Natural killer cell (primary cell): ENCODE data around the gene FBXL17. TPM values are rescaled to one million over a fixed set of nuclear protein-coding genes. Genes with fewer than 3 reads are reported as not detected.

Source experiments
- ATAC-seq, 3 donors: fragments of 150-1000 bp in 2 of 3; fragments of 200-7000 bp in 1 of 3; cut with Tn5 transposase; 1 replicate in 1 of 3; 2 replicates in 2 of 3; pipeline ENCODE4 v1.10.0; 2021; ENCODE audit warnings: mild to moderate bottlenecking in 2 of 3, moderate library complexity in 2 of 3
- DNase-seq, 2 donors: peaks; one replicate each; pipeline versions ENCODE4 v3.0.0 to v3.0.0-alpha.2; 2013 to 2021; ENCODE audit warnings: mixed read lengths in 1 of 2
- H3K27ac ChIP-seq: one replicate; pipeline ENCODE4 v1.5.1; 2013; ENCODE audit warnings: mild to moderate bottlenecking, low read length
- H3K27me3 ChIP-seq: one replicate; pipeline ENCODE4 v1.6.1; 2013; ENCODE audit warnings: low read length; ENCODE audit not compliant: control insufficient read depth, insufficient read depth
- H3K36me3 ChIP-seq: one replicate; pipeline ENCODE4 v1.6.1; 2013; ENCODE audit warnings: low read length; ENCODE audit not compliant: control insufficient read depth, insufficient read depth
- H3K4me1 ChIP-seq: one replicate; pipeline ENCODE4 v1.6.1; 2013; ENCODE audit warnings: low read length; ENCODE audit not compliant: control insufficient read depth, insufficient read depth
- H3K4me3 ChIP-seq: one replicate; pipeline ENCODE4 v1.5.1; 2013; ENCODE audit warnings: low read length
- H3K9me3 ChIP-seq: one replicate; pipeline ENCODE4 v1.6.1; 2013; ENCODE audit warnings: low read length; ENCODE audit not compliant: control insufficient read depth, insufficient read depth
- H3K27ac Mint-ChIP-seq, 2 donors: one replicate each; pipeline ENCODE4 v1.8.0; 2022; ENCODE audit warnings: mild to moderate bottlenecking in 2 of 2, mixed read lengths in 2 of 2, moderate library complexity in 1 of 2
- H3K27me3 Mint-ChIP-seq, 2 donors: one replicate each; pipeline ENCODE4 v1.8.0; 2022; ENCODE audit warnings: low read depth in 2 of 2, mixed read lengths in 2 of 2
- H3K36me3 Mint-ChIP-seq: one replicate; pipeline ENCODE4 v1.8.0; 2022; ENCODE audit warnings: mixed read lengths
- H3K4me1 Mint-ChIP-seq, 2 donors: one replicate each; pipeline ENCODE4 v1.8.0; 2022; ENCODE audit warnings: mixed read lengths in 2 of 2
- H3K4me3 Mint-ChIP-seq: one replicate; pipeline ENCODE4 v1.8.0; 2022; ENCODE audit warnings: mild to moderate bottlenecking, moderate library complexity, mixed read lengths
- H3K9me3 Mint-ChIP-seq, 2 donors: one replicate each; pipeline ENCODE4 v1.8.0; 2022; ENCODE audit warnings: mixed read lengths in 2 of 2
- WGBS: methylation state at CpG from one replicate; pipeline ENCODE4 v1.1.7; 2013; ENCODE audit warnings: missing lambda C conversion rate; ENCODE audit not compliant: insufficient coverage; 5-methylcytosine and 5-hydroxymethylcytosine counted together
- intact Hi-C: fragments of 100-400 bp; cut with micrococcal nuclease; formaldehyde crosslinking; loops from one replicate; pipeline ENCODE4 v1.14.2; 2022
- total RNA-seq, 4 donors: library from RNA; stranded (reverse); fragments of 120-200 nt in 1 of 4; gene quantifications; one replicate each; pipeline versions ENCODE4 v1.2.3 to v1.2.4, GENCODE V29; 2013 to 2022
- TF ChIP-seq, protein P1 (sequence below): fragments of 200-600 bp; IDR thresholded peaks from one replicate; pipeline ENCODE4 v1.8.0; 2022; ENCODE audit warnings: antibody characterized with exemption

Gene FBXL17
- total RNA-seq, 3 donors from 2014 or later (not counting 1 experiment from before 2014, with no cell fraction given): 34.2 to 46.8 (median 34.9) TPM

DNA sequence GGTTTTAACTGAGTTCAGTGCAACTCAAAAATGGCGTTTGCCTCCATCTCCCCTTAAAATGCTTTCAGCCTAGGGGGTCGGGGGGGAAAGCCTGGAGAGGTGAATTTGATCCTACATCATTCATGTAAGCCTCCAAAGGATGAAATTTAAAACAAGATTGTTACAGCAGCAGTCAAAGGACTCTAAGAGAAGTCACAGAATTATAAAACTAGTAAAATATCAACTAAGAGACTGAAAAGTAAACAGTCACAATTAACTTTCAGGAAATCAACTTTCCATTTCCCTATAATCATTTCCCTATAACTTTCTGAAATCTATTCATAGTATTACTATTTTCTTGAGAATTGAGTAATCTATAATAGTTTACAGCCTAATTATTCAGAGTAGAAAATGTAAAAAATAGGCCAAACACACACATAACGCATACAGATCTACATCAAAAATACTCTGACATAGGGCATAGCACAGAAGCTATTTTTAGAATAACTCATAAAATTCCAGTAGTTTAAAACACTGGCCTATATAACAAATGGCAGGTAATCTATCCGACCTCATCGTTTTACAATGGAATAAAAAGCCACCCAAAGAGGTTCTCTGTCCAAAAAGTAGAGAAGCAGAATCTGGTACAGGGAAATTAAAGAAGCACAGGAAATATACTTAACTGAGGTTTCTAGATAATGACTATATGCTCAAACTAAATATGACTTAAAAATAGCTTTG lies 37.6 kb downstream of the FBXL17 start:
- Histone ChIP-seq H3K9me3 (no peaks in the 10 kb centered on the region), H3K4me3 (no peak overlapping the region), H3K4me1 (no peaks in the 10 kb centered on the region), H3K36me3 (peaks cover 9% of the 10 kb centered on the region), H3K27ac (no peak overlapping the region), H3K27me3 (no peaks in the 10 kb centered on the region)
- no peak overlapping the region for H3K27ac Mint-ChIP-seq
- no peaks in the 10 kb centered on the region for H3K27me3 Mint-ChIP-seq
- no peak overlapping the region for H3K4me3 Mint-ChIP-seq
- H3K36me3 Mint-ChIP-seq: no peaks in the 10 kb centered on the region
- no peak for ATAC-seq
- no peaks in the 10 kb centered on the region for H3K4me1 Mint-ChIP-seq
- DNase-seq: no peak
- TF ChIP-seq, protein P1, sequence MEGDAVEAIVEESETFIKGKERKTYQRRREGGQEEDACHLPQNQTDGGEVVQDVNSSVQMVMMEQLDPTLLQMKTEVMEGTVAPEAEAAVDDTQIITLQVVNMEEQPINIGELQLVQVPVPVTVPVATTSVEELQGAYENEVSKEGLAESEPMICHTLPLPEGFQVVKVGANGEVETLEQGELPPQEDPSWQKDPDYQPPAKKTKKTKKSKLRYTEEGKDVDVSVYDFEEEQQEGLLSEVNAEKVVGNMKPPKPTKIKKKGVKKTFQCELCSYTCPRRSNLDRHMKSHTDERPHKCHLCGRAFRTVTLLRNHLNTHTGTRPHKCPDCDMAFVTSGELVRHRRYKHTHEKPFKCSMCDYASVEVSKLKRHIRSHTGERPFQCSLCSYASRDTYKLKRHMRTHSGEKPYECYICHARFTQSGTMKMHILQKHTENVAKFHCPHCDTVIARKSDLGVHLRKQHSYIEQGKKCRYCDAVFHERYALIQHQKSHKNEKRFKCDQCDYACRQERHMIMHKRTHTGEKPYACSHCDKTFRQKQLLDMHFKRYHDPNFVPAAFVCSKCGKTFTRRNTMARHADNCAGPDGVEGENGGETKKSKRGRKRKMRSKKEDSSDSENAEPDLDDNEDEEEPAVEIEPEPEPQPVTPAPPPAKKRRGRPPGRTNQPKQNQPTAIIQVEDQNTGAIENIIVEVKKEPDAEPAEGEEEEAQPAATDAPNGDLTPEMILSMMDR: no peak
- intact Hi-C loops: no loop called here
- no peaks in the 10 kb centered on the region for H3K9me3 Mint-ChIP-seq
- WGBS: 91% methylated on average over 4 of the region's 5 CpGs

- no CpG with 5 or more reads among the region's 1 CpG for WGBS
- Histone ChIP-seq H3K36me3 (peaks cover 5% of the 10 kb centered on the region), H3K4me3 (no peak overlapping the region), H3K27ac (no peak overlapping the region), H3K4me1 (no peaks in the 10 kb centered on the region), H3K27me3 (no peaks in the 10 kb centered on the region), H3K9me3 (no peaks in the 10 kb centered on the region)
- TF ChIP-seq, protein P1: no peak
- DNase-seq: no peak
- intact Hi-C loops: no loop called here
- Mint-ChIP-seq H3K36me3 (no peaks in the 10 kb centered on the region), H3K4me3 (no peak overlapping the region), H3K9me3 (no peaks in the 10 kb centered on the region), H3K27me3 (no peaks in the 10 kb centered on the region), H3K27ac (no peak overlapping the region), H3K4me1 (no peaks in the 10 kb centered on the region)
- ATAC-seq: no peak
Measured at GRCh38 chr5:108341866-108342265, 40.0 kb downstream of the FBXL17 start.

DNA sequence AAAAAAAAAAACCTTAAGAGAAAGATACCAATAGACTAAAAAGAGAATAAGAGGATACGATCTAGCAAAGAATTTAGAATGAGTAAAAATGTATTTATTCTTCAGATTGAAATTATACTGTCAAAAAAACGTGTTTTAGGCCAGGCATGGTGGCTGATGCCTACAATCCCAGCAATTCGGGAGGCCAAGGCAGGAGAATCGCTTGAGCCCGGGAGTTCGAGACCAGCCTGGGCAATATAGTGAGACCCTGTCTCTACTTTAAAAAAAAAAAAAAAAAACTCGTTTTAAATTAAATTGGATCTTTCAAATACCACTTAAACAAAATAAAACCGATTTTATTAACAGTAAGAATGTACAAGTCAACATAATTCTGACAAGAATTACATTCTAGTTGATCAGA lies 41.8 kb downstream of the FBXL17 start:
- 94% methylated on average over 6 of the region's 8 CpGs for WGBS
- peaks cover 5% of the 10 kb centered on the region for H3K36me3 ChIP-seq
- intact Hi-C loops: no loop called here

More for the DNA sequence above, 41.8 kb downstream of the FBXL17 start:
- no peaks in the 10 kb centered on the region for H3K4me1 ChIP-seq
- no peaks in the 10 kb centered on the region for H3K27me3 ChIP-seq
- H3K27ac ChIP-seq: no peak overlapping the region
- Mint-ChIP-seq H3K36me3 (no peaks in the 10 kb centered on the region), H3K4me1 (no peaks in the 10 kb centered on the region), H3K27ac (no peak overlapping the region), H3K9me3 (no peaks in the 10 kb centered on the region), H3K4me3 (no peak overlapping the region), H3K27me3 (no peaks in the 10 kb centered on the region)
- TF ChIP-seq, protein P1: no peak
- no peak overlapping the region for H3K4me3 ChIP-seq
- DNase-seq (no peak), ATAC-seq (no peak)
- H3K9me3 ChIP-seq: no peaks in the 10 kb centered on the region
